NB4 (cell line): Measurements from ENCODE around the gene ZSCAN12.

Source experiments
- DNase-seq: peaks from one replicate; pipeline ENCODE4 v3.0.0; 2010; ENCODE audit warnings: low read depth
- H3K4me3 ChIP-seq: one replicate; pipeline ENCODE4 v1.5.1; 2011; ENCODE audit warnings: mild to moderate bottlenecking, low read depth, low read length, moderate library complexity
- MAX ChIP-seq: IDR thresholded peaks from 2 replicates; pipeline ENCODE4 v1.6.1; 2011; ENCODE audit warnings: low read depth, low read length
- MYC ChIP-seq: IDR thresholded peaks from 2 replicates; pipeline ENCODE4 v1.6.1; 2011; ENCODE audit warnings: low read depth, low read length
- POLR2A ChIP-seq: IDR thresholded peaks from 2 replicates; pipeline ENCODE4 v1.6.1; 2011; ENCODE audit warnings: mild to moderate bottlenecking; ENCODE audit not compliant: insufficient read length; ENCODE audit errors: extremely low read depth
- TF ChIP-seq, protein P1 (sequence below): IDR thresholded peaks from one replicate; pipeline ENCODE4 v1.5.1; 2012; ENCODE audit warnings: low read depth, low read length

Gene ZSCAN12

GRCh38 chr6:28336284-28337120, 63.0 kb downstream of the ZSCAN12 start:
- TF ChIP-seq, protein P1, sequence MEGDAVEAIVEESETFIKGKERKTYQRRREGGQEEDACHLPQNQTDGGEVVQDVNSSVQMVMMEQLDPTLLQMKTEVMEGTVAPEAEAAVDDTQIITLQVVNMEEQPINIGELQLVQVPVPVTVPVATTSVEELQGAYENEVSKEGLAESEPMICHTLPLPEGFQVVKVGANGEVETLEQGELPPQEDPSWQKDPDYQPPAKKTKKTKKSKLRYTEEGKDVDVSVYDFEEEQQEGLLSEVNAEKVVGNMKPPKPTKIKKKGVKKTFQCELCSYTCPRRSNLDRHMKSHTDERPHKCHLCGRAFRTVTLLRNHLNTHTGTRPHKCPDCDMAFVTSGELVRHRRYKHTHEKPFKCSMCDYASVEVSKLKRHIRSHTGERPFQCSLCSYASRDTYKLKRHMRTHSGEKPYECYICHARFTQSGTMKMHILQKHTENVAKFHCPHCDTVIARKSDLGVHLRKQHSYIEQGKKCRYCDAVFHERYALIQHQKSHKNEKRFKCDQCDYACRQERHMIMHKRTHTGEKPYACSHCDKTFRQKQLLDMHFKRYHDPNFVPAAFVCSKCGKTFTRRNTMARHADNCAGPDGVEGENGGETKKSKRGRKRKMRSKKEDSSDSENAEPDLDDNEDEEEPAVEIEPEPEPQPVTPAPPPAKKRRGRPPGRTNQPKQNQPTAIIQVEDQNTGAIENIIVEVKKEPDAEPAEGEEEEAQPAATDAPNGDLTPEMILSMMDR, result no peak
- 0 out of 2 replicates have a peak, but pooled peaks have one; percentile 22 for TF ChIP-seq MAX
- DNase-seq, result peak; percentile 97
- H3K4me3 ChIP-seq, result peak overlapping the region; percentile 91

- DNase-seq, result peak; percentile 99
- peak within 1 kb of the TSS; percentile 91 for H3K4me3 ChIP-seq
- peak; percentile 85 for TF ChIP-seq POLR2A
- TF ChIP-seq MYC, result 0 out of 2 replicates have a peak, but pooled peaks have one; percentile 7
- TF ChIP-seq, protein P1, result no peak
- TF ChIP-seq MAX, result peak; percentile 43
Measured at GRCh38 chr6:28335564-28336283, 63.8 kb downstream of the ZSCAN12 start, which contains the start of gene ZSCAN31. Gene ZSCAN31 (minus strand): TSS chr6:28336148. CDS start chr6:28329683, 6,465 bp downstream.

GRCh38 chr6:28335040-28335563, 64.4 kb downstream of the ZSCAN12 start:
- no peak for DNase-seq
- TF ChIP-seq MYC, result 0 out of 2 replicates have a peak, but pooled peaks have one; percentile 5
- no peak for TF ChIP-seq POLR2A
- peak overlapping the region; percentile 91 for H3K4me3 ChIP-seq

DNA sequence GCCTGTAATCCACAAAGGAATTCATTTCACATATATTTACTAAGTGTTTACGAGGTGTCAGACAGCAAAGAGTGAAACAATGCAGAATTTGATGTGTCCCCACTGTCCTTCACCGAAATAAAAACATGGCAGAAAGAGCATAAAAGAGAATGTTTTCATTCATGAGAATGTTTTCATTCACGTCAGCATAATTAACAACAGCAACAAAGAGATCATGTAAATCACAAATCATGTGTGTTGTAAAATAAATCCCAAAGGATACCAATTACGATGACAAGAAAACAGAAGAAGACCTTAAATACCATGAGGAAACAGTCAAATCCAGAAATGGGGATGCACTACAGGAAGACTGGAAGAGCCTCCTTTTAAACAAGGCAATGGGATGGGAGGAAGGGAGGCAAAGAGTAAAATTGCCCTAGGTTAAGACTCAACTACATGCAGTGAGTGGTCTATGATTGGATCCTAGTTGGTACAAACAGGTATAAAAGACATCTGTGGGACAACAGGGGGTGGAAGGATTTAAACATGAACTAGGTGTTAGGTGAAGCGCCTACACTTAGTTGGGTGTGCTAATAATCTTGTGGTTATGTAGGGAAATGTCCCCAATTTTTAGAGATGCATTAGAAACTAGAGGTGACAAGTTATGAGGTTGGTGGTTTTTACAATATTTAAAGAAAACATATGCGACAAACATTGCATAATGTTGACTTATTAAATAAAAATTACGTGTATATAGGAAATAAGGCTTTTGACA, 65.1 kb downstream of the ZSCAN12 start:
- peak overlapping the region; percentile 91 for H3K4me3 ChIP-seq

GRCh38 chr6:28333599-28334018, 65.9 kb downstream of the ZSCAN12 start:
- TF ChIP-seq MYC, result no peak
- H3K4me3 ChIP-seq, result no peak overlapping the region
- no peak for DNase-seq

More for the DNA sequence above, 65.1 kb downstream of the ZSCAN12 start:
- DNase-seq, result no peak
- TF ChIP-seq, protein P1, result no peak
- no peak for TF ChIP-seq MYC
- TF ChIP-seq MAX, result no peak
- no peak for TF ChIP-seq POLR2A

GRCh38 chr6:28333047-28333446, 66.5 kb downstream of the ZSCAN12 start:
- DNase-seq, result no peak
- TF ChIP-seq, protein P1, result no peak
- TF ChIP-seq MAX, result no peak
- no peak for TF ChIP-seq MYC
- no peak for TF ChIP-seq POLR2A
- H3K4me3 ChIP-seq, result no peak overlapping the region
